Caco-2 (cell line): ENCODE results near the gene SMPDL3A. TPM values are rescaled to one million over a fixed set of nuclear protein-coding genes. Genes with fewer than 3 reads are reported as not detected.

Experiments used
- BruUV-seq: library from RNA; stranded (reverse); fragments of 400-500 nt; replicated peaks from 2 replicates; lab custom pipeline; 2021; lab: Mats Ljungman, UMichigan
- CTCF ChIA-PET: fragments of 300-600 bp; sonication (Branson Sonifier 250); formaldehyde crosslinking; loops from one replicate; lab custom pipeline; 2022; ENCODE audit warnings: antibody characterized with exemption; lab: Charles Lee
- POLR2A ChIA-PET: fragments of 300-600 bp; sonication (Branson Sonifier 250); formaldehyde crosslinking; loops from one replicate; lab custom pipeline; 2022; ENCODE audit warnings: antibody characterized with exemption; lab: Charles Lee
- DNase-seq, 2 experiments: peaks; one replicate each; pipeline versions ENCODE4 v3.0.0 to v3.0.0-alpha.2; 2020 to 2022
- H3K27me3 ChIP-seq: replicated peaks from 2 replicates; pipeline ENCODE4 v1.6.0; 2011; ENCODE audit warnings: low read length; ENCODE audit not compliant: control insufficient read depth, insufficient read depth
- H3K36me3 ChIP-seq: 2 replicates; pipeline ENCODE4 v1.5.1; 2011; ENCODE audit warnings: low read length; ENCODE audit not compliant: control insufficient read depth, insufficient read depth
- H3K4me1 ChIP-seq: fragments of 250-450 bp; sonication (Bioruptor Pico); 2 replicates; pipeline ENCODE4 v1.5.1; 2020; ENCODE audit warnings: mild to moderate bottlenecking
- H3K4me3 ChIP-seq: 2 replicates; pipeline ENCODE4 v1.5.1; 2011; ENCODE audit warnings: low read depth, mild to moderate bottlenecking, control low read depth, low read length
- H3K9me3 ChIP-seq: fragments of 250-450 bp; sonication (Bioruptor Pico); 2 replicates; pipeline ENCODE4 v1.5.1; 2020; ENCODE audit warnings: mild to moderate bottlenecking, moderate library complexity
- H3K27ac Mint-ChIP-seq: one replicate; pipeline ENCODE4 v1.8.0; 2022; ENCODE audit warnings: mixed read lengths; ENCODE audit not compliant: unreplicated experiment
- H3K27me3 Mint-ChIP-seq: one replicate; pipeline ENCODE4 v1.8.0; 2022; ENCODE audit warnings: mixed read lengths; ENCODE audit not compliant: insufficient read depth, unreplicated experiment
- H3K36me3 Mint-ChIP-seq: one replicate; pipeline ENCODE4 v1.8.0; 2022; ENCODE audit warnings: mild to moderate bottlenecking, mixed read lengths; ENCODE audit not compliant: insufficient read depth, unreplicated experiment
- H3K4me1 Mint-ChIP-seq: one replicate; pipeline ENCODE4 v1.8.0; 2022; ENCODE audit warnings: low read depth, mixed read lengths; ENCODE audit not compliant: unreplicated experiment
- H3K4me3 Mint-ChIP-seq: one replicate; pipeline ENCODE4 v1.8.0; 2022; ENCODE audit warnings: mild to moderate bottlenecking, moderate library complexity, mixed read lengths; ENCODE audit not compliant: unreplicated experiment
- H3K9me3 Mint-ChIP-seq: one replicate; pipeline ENCODE4 v1.8.0; 2022; ENCODE audit warnings: mixed read lengths; ENCODE audit not compliant: unreplicated experiment
- CTCF ChIP-seq, 2 experiments: fragments of 200-600 bp in 1 of 2; IDR thresholded peaks; 1 replicate in 1 of 2; 2 replicates in 1 of 2; pipeline versions ENCODE4 v1.5.1 to v1.8.0; 2011 to 2022; ENCODE audit warnings: antibody characterized with exemption in 1 of 2, control low read depth in 1 of 2, inconsistent platforms in 1 of 2, low read depth in 1 of 2, low read length in 1 of 2, mild to moderate bottlenecking in 1 of 2, moderate library complexity in 1 of 2; ENCODE audit not compliant: insufficient read depth in 1 of 2, severe bottlenecking in 1 of 2, unreplicated experiment in 1 of 2
- intact Hi-C: fragments of 100-400 bp; cut with micrococcal nuclease; formaldehyde crosslinking; loops from one replicate; pipeline ENCODE4 v1.10.0; 2022; ENCODE audit not compliant: unreplicated experiment
- total RNA-seq: library from RNA; stranded (reverse); gene quantifications from 2 replicates; pipeline ENCODE4 v1.2.3, GENCODE V29; 2022

Gene SMPDL3A
- total RNA-seq, 1 experiment from 2014 or later, result 21.7 TPM

- H3K4me1 ChIP-seq, result peaks cover 25% of the 10 kb centered on the region
- H3K27me3 ChIP-seq, result no peaks in the 10 kb centered on the region
- ChIA-PET POLR2A (no interaction called here), CTCF (no interaction called here)
- H3K27ac Mint-ChIP-seq, result no peak overlapping the region
- DNase-seq, result no peak
- H3K9me3 ChIP-seq, result no peaks in the 10 kb centered on the region
- no peak for TF ChIP-seq CTCF (IDR thresholded peaks at IDR 0.05; ENCODE audit: insufficient read depth in 1 of 2, low read depth in 1 of 2, low read length in 1 of 2, severe bottlenecking in 1 of 2, unreplicated experiment in 1 of 2)
- H3K27me3 Mint-ChIP-seq, result no peaks in the 10 kb centered on the region
- H3K4me3 ChIP-seq, result no peak overlapping the region
- no peaks in the 10 kb centered on the region for H3K36me3 Mint-ChIP-seq
- H3K4me3 Mint-ChIP-seq, result no peak overlapping the region
- peaks cover 9% of the 10 kb centered on the region for H3K9me3 Mint-ChIP-seq
- intact Hi-C loops, result no loop called here
- H3K36me3 ChIP-seq, result no peaks in the 10 kb centered on the region
- peaks cover 19% of the 10 kb centered on the region for H3K4me1 Mint-ChIP-seq
- BruUV-seq, result no TSS peak
These were observed 40.4 kb downstream of the SMPDL3A start for GRCh38 chr6:122829456-122829855.

GRCh38 chr6:122831511-122831910 lies 42.5 kb downstream of the SMPDL3A start:
- no peak for TF ChIP-seq CTCF (IDR thresholded peaks at IDR 0.05; ENCODE audit: insufficient read depth in 1 of 2, low read depth in 1 of 2, low read length in 1 of 2, severe bottlenecking in 1 of 2, unreplicated experiment in 1 of 2)
- H3K36me3 Mint-ChIP-seq, result no peaks in the 10 kb centered on the region
- peak; percentile 36 to 47 for DNase-seq
- no peaks in the 10 kb centered on the region for H3K27me3 ChIP-seq
- H3K4me3 ChIP-seq, result no peak overlapping the region
- no TSS peak for BruUV-seq
- intact Hi-C loops, result loop anchor here (1.0 to 2.0 kb wide), 3 partner anchors 19 to 59 kb away; no protein-coding TSS in a partner anchor
- ChIA-PET POLR2A (no interaction called here), CTCF (no interaction called here)
- H3K9me3 Mint-ChIP-seq, result peaks cover 9% of the 10 kb centered on the region
- no peak overlapping the region for H3K27ac Mint-ChIP-seq
- peaks cover 34% of the 10 kb centered on the region for H3K4me1 ChIP-seq
- no peaks in the 10 kb centered on the region for H3K36me3 ChIP-seq
- H3K27me3 Mint-ChIP-seq, result no peaks in the 10 kb centered on the region
- H3K9me3 ChIP-seq, result no peaks in the 10 kb centered on the region
- H3K4me1 Mint-ChIP-seq, result peaks cover 19% of the 10 kb centered on the region
- H3K4me3 Mint-ChIP-seq, result no peak overlapping the region

- Histone ChIP-seq H3K27me3 (no peaks in the 10 kb centered on the region), H3K4me3 (no peak overlapping the region), H3K4me1 (peaks cover 34% of the 10 kb centered on the region), H3K9me3 (no peaks in the 10 kb centered on the region), H3K36me3 (no peaks in the 10 kb centered on the region)
- H3K36me3 Mint-ChIP-seq, result no peaks in the 10 kb centered on the region
- H3K27me3 Mint-ChIP-seq, result no peaks in the 10 kb centered on the region
- TF ChIP-seq CTCF (IDR thresholded peaks at IDR 0.05; ENCODE audit: insufficient read depth in 1 of 2, low read depth in 1 of 2, low read length in 1 of 2, severe bottlenecking in 1 of 2, unreplicated experiment in 1 of 2), result no peak
- intact Hi-C loops, result no loop called here
- no TSS peak for BruUV-seq
- CTCF ChIA-PET, result no interaction called here
- peak overlapping the region; percentile 9 for H3K27ac Mint-ChIP-seq
- POLR2A ChIA-PET, result no interaction called here
- H3K4me3 Mint-ChIP-seq, result no peak overlapping the region
- peaks cover 9% of the 10 kb centered on the region for H3K9me3 Mint-ChIP-seq
- peaks cover 19% of the 10 kb centered on the region for H3K4me1 Mint-ChIP-seq
- DNase-seq, result no peak
These were observed 43.4 kb downstream of the SMPDL3A start for GRCh38 chr6:122832459-122832858.
